ENCODE measurements around the gene RCCD1. TPM values are rescaled to one million over a fixed set of nuclear protein-coding genes. Genes with fewer than 3 reads are reported as not detected.

The RCCD1 gene
- total RNA-seq, 1 donor from 2014 or later, result 14.3 TPM

DNA sequence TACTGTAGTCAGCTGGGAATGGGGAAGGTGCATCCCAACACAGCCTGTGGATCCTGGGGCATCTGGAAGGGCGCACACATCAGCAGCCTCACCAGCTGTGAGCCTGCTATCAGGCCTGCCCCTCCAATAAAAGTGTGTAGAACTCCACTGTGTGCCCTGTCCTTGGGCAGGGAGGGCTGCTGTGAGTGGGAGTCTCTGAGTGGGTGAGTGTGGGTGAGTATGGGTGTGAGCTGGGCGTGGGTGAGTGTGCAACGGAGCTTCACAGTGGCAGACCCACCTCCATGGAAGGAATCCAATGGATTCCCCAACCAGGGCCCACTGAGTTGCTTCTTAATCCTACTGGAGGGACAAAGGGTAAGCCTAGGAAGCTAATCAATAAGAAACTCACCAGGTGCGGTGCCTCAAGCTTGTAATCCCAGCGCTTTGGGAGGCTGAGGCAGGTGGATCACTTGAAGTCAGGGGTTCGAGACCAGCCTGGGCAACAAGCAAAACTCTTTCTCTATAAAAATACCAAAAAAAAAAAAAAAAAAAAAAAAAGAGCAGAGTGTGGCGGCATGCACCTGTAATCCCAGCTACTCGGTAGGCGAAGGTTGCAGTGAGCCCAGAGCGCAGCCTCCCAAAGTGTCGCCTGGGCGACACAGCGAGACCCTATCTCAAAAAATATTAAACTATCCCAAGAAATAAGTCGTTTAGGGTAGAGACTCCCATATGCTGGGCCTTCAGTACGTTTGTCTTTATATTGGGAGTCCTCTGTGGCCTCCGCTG, 555 bp upstream of the RCCD1 start:
- peaks cover 11% of the 10 kb centered on the region for H3K36me3 Mint-ChIP-seq (ENCODE audit: low read depth)
- H3K4me1 Mint-ChIP-seq (ENCODE audit: low read depth), result peaks cover 22% of the 10 kb centered on the region
- TF ChIP-seq CTCF (IDR thresholded peaks at IDR 0.05), result no peak
- no peak for DNase-seq (ENCODE audit: low spot score)
- H3K27me3 Mint-ChIP-seq (ENCODE audit: low read depth), result no peaks in the 10 kb centered on the region
- peak overlapping the region; percentile 80 for H3K4me3 Mint-ChIP-seq (ENCODE audit: unreplicated experiment)
- H3K27ac Mint-ChIP-seq (ENCODE audit: unreplicated experiment), result peak overlapping the region; percentile 92
- no peaks in the 10 kb centered on the region for H3K9me3 Mint-ChIP-seq (ENCODE audit: low read depth)

GRCh38 chr15:90955624-90956273, 1.1 kb downstream of the RCCD1 start:
- H3K9me3 Mint-ChIP-seq (ENCODE audit: low read depth), result no peaks in the 10 kb centered on the region
- DNase-seq (ENCODE audit: low spot score), result peak; percentile 76
- H3K27ac Mint-ChIP-seq (ENCODE audit: unreplicated experiment), result peak overlapping the region; percentile 63
- peaks cover 10% of the 10 kb centered on the region for H3K36me3 Mint-ChIP-seq (ENCODE audit: low read depth)
- peaks cover 33% of the 10 kb centered on the region for H3K4me1 Mint-ChIP-seq (ENCODE audit: low read depth)
- H3K4me3 Mint-ChIP-seq (ENCODE audit: unreplicated experiment), result peak overlapping the region; percentile 80
- TF ChIP-seq CTCF (IDR thresholded peaks at IDR 0.05), result no peak
- no peaks in the 10 kb centered on the region for H3K27me3 Mint-ChIP-seq (ENCODE audit: low read depth)

DNA sequence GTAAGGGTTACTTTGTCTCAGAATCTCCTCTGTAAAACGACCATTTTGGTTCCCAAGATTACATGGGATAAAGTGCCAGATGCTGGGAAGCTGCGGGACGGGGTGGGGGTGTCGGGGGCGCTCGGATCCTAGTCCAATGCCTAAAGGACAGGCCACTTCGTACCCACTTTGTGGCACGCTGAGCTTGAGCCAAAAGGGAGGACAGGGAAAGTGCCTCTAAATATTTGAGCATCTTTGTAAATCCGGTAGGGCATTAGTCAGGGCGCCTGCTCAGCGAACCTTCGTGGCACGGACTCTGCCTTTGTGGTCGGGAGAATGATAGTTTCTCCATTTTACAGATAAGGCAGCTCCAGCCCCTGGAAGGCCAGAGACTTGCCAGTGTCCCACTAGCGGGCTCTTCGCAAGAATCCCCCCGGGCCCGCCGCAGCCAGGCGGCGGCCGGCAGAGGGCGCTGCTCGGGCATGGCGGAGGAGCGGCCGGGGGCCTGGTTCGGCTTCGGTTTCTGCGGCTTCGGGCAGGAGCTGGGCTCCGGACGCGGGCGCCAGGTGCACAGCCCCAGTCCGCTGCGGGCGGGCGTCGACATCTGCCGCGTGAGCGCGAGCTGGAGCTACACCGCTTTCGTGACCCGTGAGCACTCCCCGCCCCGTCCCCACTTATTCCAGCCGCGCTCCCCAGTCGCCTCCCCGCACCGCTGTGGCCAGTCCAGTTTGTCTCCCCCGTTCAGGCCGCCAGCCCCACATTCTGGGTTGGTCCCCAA, 1.8 kb downstream of the RCCD1 start:
- Mint-ChIP-seq H3K27ac (ENCODE audit: unreplicated experiment) (peak overlapping the region; percentile 63), H3K9me3 (ENCODE audit: low read depth) (no peaks in the 10 kb centered on the region), H3K36me3 (ENCODE audit: low read depth) (peaks cover 14% of the 10 kb centered on the region)

DNA sequence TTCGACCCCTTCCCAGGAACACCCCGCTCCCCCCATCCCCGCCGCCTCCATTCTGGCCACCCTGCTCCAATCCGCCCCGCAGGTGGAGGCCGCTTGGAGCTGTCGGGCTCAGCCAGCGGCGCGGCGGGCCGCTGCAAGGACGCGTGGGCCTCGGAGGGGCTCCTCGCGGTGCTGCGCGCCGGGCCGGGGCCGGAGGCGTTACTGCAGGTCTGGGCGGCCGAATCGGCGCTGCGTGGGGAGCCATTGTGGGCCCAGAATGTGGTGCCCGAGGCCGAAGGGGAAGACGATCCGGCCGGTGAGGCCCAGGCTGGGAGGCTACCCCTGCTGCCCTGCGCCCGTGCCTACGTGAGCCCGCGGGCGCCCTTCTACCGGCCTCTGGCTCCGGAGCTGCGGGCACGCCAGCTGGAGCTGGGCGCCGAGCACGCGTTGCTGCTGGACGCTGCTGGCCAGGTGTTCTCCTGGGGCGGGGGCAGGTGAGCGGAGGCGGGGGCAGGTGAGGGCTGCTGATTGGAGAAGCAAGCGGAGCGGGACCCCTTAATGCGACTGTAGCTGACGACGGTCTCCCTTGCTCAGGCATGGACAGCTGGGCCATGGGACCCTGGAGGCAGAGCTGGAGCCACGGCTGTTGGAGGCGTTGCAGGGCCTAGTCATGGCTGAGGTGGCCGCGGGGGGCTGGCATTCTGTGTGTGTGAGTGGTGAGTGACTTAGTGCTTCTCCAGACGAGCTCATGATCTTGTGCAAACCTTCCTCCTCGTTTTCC, 2.5 kb downstream of the RCCD1 start:
- Mint-ChIP-seq H3K27me3 (ENCODE audit: low read depth) (no peaks in the 10 kb centered on the region), H3K36me3 (ENCODE audit: low read depth) (peaks cover 19% of the 10 kb centered on the region), H3K4me1 (ENCODE audit: low read depth) (peaks cover 33% of the 10 kb centered on the region), H3K9me3 (ENCODE audit: low read depth) (no peaks in the 10 kb centered on the region), H3K4me3 (ENCODE audit: unreplicated experiment) (peak overlapping the region; percentile 80), H3K27ac (ENCODE audit: unreplicated experiment) (peak overlapping the region; percentile 68)
- peak; percentile 75 for DNase-seq (ENCODE audit: low spot score)
- TF ChIP-seq CTCF (IDR thresholded peaks at IDR 0.05), result no peak

More for the DNA sequence above, 1.8 kb downstream of the RCCD1 start:
- Mint-ChIP-seq H3K4me1 (ENCODE audit: low read depth) (peaks cover 33% of the 10 kb centered on the region), H3K27me3 (ENCODE audit: low read depth) (no peaks in the 10 kb centered on the region), H3K4me3 (ENCODE audit: unreplicated experiment) (peak overlapping the region; percentile 80)
- DNase-seq (ENCODE audit: low spot score), result peak; percentile 79
- TF ChIP-seq CTCF (IDR thresholded peaks at IDR 0.05), result peak; percentile 99
